ENCODE results near the gene SH3PXD2A.

Gene SH3PXD2A, protein sequence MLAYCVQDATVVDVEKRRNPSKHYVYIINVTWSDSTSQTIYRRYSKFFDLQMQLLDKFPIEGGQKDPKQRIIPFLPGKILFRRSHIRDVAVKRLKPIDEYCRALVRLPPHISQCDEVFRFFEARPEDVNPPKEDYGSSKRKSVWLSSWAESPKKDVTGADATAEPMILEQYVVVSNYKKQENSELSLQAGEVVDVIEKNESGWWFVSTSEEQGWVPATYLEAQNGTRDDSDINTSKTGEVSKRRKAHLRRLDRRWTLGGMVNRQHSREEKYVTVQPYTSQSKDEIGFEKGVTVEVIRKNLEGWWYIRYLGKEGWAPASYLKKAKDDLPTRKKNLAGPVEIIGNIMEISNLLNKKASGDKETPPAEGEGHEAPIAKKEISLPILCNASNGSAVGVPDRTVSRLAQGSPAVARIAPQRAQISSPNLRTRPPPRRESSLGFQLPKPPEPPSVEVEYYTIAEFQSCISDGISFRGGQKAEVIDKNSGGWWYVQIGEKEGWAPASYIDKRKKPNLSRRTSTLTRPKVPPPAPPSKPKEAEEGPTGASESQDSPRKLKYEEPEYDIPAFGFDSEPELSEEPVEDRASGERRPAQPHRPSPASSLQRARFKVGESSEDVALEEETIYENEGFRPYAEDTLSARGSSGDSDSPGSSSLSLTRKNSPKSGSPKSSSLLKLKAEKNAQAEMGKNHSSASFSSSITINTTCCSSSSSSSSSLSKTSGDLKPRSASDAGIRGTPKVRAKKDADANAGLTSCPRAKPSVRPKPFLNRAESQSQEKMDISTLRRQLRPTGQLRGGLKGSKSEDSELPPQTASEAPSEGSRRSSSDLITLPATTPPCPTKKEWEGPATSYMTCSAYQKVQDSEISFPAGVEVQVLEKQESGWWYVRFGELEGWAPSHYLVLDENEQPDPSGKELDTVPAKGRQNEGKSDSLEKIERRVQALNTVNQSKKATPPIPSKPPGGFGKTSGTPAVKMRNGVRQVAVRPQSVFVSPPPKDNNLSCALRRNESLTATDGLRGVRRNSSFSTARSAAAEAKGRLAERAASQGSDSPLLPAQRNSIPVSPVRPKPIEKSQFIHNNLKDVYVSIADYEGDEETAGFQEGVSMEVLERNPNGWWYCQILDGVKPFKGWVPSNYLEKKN

DNA sequence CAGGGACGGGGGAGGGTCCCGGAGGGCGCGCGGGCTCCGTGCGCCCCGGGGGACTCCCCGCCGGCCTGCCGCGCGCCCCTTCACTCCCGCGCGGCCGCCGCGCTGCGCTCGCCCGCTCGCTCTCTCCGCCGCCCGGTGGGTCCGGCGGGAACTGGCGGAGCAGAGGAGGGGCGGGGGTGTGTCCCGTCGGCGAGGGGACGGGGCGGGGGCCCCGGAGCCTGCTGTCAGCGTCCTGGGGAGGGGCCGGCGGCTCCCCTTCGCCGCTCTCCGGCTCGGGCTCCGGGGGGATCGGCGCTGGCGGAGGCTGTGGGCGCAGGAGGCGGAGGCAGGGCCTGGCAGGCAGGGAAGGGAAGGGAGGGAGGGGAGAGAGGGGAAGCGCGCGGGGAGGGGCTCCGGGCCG, at the start of gene SH3PXD2A:
Gene SH3PXD2A, minus strand, starts transcription at position 153 of the 400 bp plus-strand sequence. CDS start 310 bp downstream, outside the sequence.
- H3K4me3 ChIP-seq (ENCODE audit: low read depth, low read length), result peak within 1 kb of the TSS; percentile 60

DNA sequence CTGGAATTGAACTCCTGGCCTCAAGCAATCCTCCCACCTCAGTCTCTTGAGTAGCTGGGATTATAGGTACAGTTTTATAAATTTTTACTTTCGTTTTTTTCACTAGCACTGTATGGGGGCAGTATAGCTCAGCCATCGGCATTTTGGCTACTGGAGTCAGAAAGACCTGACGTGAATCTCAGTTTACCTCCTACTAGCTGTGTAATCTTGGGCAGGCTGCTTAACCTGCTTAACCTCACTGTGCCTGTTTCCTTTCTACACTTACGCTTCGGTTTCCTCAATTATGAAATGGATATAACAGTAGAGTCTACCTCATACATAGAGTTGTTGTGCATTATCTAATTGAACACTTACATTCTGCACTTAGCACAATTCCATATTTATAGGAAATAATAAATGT, 45.9 kb upstream of the SH3PXD2A start:
- H3K4me3 ChIP-seq (ENCODE audit: low read depth, low read length), result no peak overlapping the region

- no peak overlapping the region for H3K4me3 ChIP-seq (ENCODE audit: low read depth, low read length)
These were observed 43.9 kb upstream of the SH3PXD2A start for GRCh38 chr10:103899312-103899711.

GRCh38 chr10:103897241-103897774, 41.9 kb upstream of the SH3PXD2A start:
- H3K4me3 ChIP-seq (ENCODE audit: low read depth, low read length), result no peak overlapping the region

- no peak overlapping the region for H3K4me3 ChIP-seq (ENCODE audit: low read depth, low read length)
These were observed 40.8 kb upstream of the SH3PXD2A start for GRCh38 chr10:103896225-103896624.

- H3K4me3 ChIP-seq (ENCODE audit: low read depth, low read length), result no peak overlapping the region
These were observed 40.2 kb upstream of the SH3PXD2A start for GRCh38 chr10:103895411-103896186.

DNA sequence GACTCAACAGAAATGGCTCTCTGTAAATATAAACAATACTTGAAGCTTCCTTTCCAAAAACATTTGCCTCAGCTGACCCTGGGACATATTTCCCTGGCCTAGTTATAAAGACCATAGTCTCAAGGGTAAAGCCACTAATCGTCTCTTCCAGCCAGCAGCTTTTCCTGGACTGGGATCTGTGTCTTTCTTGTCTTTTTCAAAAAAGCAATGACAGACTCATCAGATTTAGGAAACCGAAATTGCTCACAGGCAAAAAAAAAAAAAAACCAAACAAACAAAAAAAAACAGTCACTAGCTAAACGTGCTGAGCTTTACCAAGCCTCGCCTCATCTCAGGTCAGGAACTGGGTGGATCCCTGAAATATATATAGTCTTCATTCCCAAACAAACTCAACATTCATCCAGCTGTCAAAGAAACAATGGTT, 39.1 kb upstream of the SH3PXD2A start:
- no peak overlapping the region for H3K4me3 ChIP-seq (ENCODE audit: low read depth, low read length)

- no peak overlapping the region for H3K4me3 ChIP-seq (ENCODE audit: low read depth, low read length)
These were observed 38.4 kb upstream of the SH3PXD2A start for GRCh38 chr10:103893817-103894216.

DNA sequence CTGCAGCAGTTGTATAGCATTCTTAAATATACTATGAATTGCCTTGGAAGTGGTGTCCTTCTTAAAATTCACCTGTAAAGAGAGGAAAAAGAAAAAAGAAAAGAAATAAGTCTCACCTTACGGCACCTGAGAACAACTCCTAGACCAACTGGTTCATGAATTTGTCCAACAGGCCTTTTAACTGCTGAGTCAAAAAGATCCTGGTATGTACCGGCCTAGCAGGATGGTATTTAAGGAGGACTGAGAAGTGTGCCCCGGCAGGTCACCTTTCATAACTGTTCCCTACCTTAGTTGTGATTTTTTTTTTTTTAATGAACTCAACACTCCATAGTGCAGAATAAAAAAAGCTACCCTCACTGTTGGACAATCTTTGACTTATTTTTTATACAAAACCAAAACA, 36.8 kb upstream of the SH3PXD2A start:
- H3K4me3 ChIP-seq (ENCODE audit: low read depth, low read length), result no peak overlapping the region

GRCh38 chr10:103890688-103891087, 35.3 kb upstream of the SH3PXD2A start:
- H3K4me3 ChIP-seq (ENCODE audit: low read depth, low read length), result no peak overlapping the region

DNA sequence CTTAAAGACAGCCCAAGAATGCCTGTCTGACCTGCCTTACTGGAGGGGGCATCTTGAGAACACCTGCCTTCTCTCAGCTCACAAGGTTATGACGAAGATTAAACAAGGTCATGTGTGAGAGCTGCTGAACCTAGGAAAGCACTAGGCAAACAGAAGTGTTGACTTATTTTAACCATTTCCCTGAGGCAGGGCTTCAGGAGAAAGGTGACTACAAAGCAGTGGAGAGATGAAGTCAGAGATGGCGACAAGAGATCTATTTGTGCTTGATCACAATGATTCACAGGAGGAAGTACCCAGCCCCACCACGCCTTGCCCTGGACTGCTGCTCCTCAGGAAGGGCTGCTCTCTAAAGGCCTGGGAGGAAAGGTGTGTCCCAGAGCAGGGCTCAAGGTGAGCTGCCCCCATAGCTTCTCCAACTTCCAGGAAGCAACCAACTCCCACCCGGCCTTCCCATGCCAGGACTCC, 34.9 kb upstream of the SH3PXD2A start:
- H3K4me3 ChIP-seq (ENCODE audit: low read depth, low read length), result no peak overlapping the region

- no peak overlapping the region for H3K4me3 ChIP-seq (ENCODE audit: low read depth, low read length)
These were observed 33.8 kb upstream of the SH3PXD2A start for GRCh38 chr10:103889121-103889720.

DNA sequence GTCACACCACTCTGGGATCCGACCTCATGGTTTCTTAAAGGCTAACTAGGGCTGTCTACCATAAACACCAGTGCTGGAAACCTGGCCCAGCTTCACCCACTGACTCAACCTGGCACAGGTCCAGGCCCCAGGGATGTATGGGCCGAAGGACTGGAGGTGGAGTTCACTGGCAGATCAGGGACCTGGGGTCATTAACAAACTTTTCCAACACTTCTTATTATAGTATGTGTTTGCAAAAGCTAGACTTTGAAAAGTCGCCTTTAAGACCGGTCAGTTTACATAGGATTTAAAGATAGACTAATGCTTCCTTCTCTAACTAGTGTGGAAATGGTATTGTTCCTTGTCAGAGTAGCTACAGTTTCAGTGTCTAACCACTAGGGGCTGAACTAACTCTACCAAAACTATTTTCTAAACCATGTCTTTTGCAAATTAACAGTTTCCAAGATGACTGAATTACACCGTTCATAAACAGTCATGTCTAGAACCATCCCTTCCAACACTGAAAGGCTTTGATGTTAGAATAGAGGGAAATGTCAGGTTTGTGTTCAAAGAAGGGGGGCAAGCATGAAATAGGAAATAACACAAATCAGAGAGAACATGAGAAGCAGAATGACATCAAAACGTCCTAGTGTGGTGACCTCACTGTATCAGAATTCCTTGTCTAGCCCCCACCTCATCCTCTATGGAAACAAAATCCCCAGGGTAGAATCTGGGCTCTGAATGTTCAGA, 32.9 kb upstream of the SH3PXD2A start:
- H3K4me3 ChIP-seq (ENCODE audit: low read depth, low read length), result no peak overlapping the region

DNA sequence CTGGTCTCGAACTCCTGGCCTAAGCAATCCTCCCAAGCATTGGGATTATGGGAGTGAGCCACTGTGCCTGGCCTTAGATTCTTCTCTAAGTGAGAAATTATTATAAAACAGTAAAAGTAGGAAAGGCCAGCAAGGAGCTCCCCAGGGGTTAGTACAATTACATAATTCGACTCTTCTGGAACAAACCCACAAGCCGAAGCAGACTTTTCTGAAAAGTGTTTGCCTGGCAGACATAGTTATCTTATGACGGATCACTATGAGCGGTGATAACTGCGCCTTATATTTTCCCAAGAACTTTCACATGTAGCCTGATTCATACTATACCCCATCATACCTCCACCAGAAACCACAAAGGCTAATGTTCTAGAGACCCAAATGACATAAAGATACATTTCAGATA, 30.2 kb upstream of the SH3PXD2A start:
- no peak overlapping the region for H3K4me3 ChIP-seq (ENCODE audit: low read depth, low read length)

- no peak overlapping the region for H3K4me3 ChIP-seq (ENCODE audit: low read depth, low read length)
These were observed 29.3 kb upstream of the SH3PXD2A start for GRCh38 chr10:103884681-103885139.

DNA sequence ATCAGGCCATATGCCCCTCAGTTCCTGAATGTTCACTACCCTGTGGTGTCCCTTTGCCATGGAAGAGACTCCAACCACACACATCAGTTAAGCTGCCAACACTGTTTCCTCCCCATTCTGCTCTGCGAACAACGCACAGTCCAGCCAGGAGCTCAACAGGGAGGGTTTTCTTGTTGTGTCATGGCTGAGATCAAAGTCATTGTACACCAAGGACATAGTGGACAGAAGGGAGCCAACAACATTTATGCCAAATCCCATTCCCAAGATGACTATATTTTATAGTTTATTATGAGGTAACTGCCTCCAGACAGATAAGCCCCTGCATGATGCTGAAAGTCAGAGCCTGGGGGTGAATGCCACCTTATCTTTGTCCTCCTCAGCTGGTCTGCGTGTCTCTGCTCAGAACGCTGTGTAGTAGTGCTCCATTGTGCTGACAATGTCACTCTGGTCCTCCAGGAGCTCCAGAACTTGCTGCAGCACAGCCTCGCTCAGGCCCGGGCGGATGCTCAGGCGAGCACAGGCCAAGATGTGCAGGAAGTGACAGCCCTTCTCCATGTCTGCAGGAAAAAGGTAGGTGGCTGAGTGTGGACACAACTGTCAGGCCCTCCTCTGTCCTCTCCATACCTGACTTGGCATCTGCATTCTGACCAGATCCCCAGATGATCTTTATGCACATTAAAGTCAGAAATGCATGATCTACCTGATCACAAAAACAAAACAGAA, 27.1 kb upstream of the SH3PXD2A start:
- no peak overlapping the region for H3K4me3 ChIP-seq (ENCODE audit: low read depth, low read length)

GRCh38 chr10:103881416-103882284, 26.3 kb upstream of the SH3PXD2A start:
- H3K4me3 ChIP-seq (ENCODE audit: low read depth, low read length), result no peak overlapping the region

Data from iPS-11a (cell line).